ENCODE measurements around the gene KRTAP15-1.

KRTAP15-1 gene

GRCh38 chr21:30430170-30430655, 9.9 kb upstream of the KRTAP15-1 start, which contains the start of gene KRTAP13-4:
KRTAP13-4 (plus strand) TSS chr21:30430220; CDS start chr21:30430276, 56 bp downstream.
- H3K4me3 ChIP-seq (ENCODE audit: low read length), result no peak within 1 kb of the TSS
- DNase-seq (ENCODE audit: low read depth), result no peak
- no peak for TF ChIP-seq CTCF (conservative IDR thresholded peaks at IDR 0.05; ENCODE audit: low read length)

DNA sequence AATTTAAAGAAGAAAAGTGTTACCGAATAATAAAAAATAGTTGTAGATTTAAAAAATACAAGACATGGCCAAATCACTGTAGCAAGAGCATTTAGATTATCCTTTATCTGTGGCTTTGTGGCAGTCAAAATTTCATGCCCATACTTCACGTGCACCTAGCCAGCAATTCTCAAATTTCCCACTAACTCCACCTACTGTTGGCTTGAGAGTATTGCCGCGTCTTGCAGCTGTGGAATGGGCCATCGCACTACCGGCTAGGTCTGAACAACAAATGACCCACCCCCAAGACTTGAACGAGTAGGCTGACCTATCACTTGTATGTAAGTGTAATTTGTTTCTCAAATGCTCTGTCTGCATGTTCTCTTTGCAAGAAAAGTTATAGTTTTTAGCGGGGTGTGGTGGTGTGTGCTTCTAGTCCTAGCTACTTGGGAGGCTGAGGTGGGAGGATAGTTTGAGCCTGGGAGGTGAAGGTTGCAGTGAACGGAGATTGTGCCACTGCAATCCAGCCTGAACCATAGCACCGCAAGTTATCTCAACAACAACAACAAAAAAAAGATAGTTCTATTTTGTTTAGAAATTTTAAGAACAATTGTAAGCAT, 5.9 kb upstream of the KRTAP15-1 start:
- no peak overlapping the region for H3K4me3 ChIP-seq (ENCODE audit: low read length)
- TF ChIP-seq CTCF (conservative IDR thresholded peaks at IDR 0.05; ENCODE audit: low read length), result peak; percentile 55
- peak; percentile 2 for DNase-seq (ENCODE audit: low read depth)

GRCh38 chr21:30437010-30437565, 3.0 kb upstream of the KRTAP15-1 start:
- TF ChIP-seq CTCF (conservative IDR thresholded peaks at IDR 0.05; ENCODE audit: low read length), result no peak

DNA sequence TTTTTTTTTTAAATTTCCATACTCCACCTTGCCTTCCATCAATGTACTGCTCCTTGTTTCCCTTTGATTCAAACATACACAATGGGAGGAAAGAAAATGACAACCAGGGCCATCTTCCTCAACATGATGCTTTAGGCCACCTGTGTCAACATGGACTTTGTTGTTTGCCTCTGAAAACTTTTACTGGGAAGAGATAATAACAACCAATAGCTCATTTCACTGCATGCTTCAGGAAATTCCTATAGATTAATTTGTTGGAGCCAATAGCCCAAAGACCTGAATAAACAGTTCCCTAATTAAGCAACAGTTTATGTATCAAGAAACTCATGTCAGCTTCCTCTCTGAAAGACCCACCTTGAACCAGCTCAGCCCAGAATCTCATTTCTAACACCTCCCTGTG, 3.2 kb downstream of the KRTAP15-1 start:
- DNase-seq (ENCODE audit: low read depth), result no peak
- no peak for TF ChIP-seq CTCF (conservative IDR thresholded peaks at IDR 0.05; ENCODE audit: low read length)
- no peak overlapping the region for H3K4me3 ChIP-seq (ENCODE audit: low read length)

More at GRCh38 chr21:30437010-30437565, 3.0 kb upstream of the KRTAP15-1 start:
- no peak for DNase-seq (ENCODE audit: low read depth)
- H3K4me3 ChIP-seq (ENCODE audit: low read length), result no peak overlapping the region

DNA sequence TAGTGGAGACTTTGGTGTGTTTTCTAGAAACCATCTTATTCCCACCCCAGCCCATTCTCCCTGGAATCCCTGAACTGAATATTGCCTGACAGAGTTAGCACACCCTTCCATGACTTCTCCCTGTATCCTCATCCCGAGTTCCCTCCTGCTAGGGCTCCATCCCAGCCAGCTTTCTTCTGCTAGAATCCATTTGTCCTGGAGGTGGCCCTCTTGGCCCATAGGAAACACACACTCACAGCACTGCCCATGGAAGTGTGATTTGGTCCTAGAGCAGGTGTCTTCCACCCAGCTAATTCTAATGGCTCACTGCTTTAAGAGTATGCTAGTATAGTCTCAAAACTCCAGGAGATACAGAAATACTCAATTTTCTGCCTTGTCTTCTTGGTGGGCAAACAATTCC, 4.1 kb downstream of the KRTAP15-1 start:
- no peak overlapping the region for H3K4me3 ChIP-seq (ENCODE audit: low read length)
- no peak for DNase-seq (ENCODE audit: low read depth)
- no peak for TF ChIP-seq CTCF (conservative IDR thresholded peaks at IDR 0.05; ENCODE audit: low read length)

GRCh38 chr21:30447056-30447455, 7.0 kb downstream of the KRTAP15-1 start:
- no peak overlapping the region for H3K4me3 ChIP-seq (ENCODE audit: low read length)
- DNase-seq (ENCODE audit: low read depth), result no peak
- no peak for TF ChIP-seq CTCF (conservative IDR thresholded peaks at IDR 0.05; ENCODE audit: low read length)

GRCh38 chr21:30448514-30448913, 8.4 kb downstream of the KRTAP15-1 start:
- no peak overlapping the region for H3K4me3 ChIP-seq (ENCODE audit: low read length)
- no peak for TF ChIP-seq CTCF (conservative IDR thresholded peaks at IDR 0.05; ENCODE audit: low read length)
- no peak for DNase-seq (ENCODE audit: low read depth)
